ENCODE results near the gene CACNG3. TPM values are rescaled to one million over a fixed set of nuclear protein-coding genes. Genes with fewer than 3 reads are reported as not detected.

CACNG3 gene
- total RNA-seq, 4 donors from 2014 or later = not detected

DNA sequence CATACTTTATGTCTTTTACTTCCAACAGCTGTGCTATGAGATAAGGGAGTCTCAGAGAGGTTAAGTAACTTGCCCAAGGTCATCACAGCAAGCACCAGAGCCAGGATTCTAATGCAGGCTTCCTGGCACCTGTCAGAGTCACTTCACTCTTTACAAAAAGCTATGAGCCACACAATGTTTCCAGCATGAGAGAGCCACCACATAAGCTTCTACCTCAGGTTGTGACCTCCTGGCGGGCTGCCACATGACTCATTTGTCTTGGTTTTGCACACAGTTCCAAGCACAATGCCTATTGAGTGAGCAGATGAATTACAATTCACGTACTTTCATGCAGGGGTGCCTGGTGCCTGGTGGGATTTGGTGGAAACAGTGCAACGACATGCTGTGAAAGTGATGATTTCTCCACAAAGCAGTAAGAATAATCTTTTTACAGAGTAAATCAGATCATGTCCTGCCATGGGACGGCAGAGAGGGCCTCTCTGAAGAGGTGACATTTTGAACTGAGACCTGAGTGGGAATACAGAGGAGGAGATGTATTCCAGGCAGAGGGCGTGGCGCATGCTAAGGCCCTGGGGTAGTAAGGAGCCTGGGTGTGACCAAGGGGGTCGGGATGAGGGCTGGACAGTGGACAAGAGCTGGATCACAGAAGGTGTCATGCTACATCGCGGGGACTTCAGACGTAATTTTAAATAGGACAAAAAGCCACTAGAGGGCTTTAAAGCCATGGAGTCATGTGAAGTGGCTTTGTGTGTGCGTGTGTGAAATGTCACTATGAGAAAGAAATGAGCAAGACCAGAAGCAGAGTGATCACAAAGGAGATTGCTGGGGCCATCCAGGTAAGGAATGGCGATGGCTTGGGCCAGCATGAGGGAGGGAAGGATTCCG is 53.4 kb downstream of the CACNG3 start:
- TF ChIP-seq, protein P1, sequence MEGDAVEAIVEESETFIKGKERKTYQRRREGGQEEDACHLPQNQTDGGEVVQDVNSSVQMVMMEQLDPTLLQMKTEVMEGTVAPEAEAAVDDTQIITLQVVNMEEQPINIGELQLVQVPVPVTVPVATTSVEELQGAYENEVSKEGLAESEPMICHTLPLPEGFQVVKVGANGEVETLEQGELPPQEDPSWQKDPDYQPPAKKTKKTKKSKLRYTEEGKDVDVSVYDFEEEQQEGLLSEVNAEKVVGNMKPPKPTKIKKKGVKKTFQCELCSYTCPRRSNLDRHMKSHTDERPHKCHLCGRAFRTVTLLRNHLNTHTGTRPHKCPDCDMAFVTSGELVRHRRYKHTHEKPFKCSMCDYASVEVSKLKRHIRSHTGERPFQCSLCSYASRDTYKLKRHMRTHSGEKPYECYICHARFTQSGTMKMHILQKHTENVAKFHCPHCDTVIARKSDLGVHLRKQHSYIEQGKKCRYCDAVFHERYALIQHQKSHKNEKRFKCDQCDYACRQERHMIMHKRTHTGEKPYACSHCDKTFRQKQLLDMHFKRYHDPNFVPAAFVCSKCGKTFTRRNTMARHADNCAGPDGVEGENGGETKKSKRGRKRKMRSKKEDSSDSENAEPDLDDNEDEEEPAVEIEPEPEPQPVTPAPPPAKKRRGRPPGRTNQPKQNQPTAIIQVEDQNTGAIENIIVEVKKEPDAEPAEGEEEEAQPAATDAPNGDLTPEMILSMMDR (IDR thresholded peaks at IDR 0.05) = no peak
- DNase-seq (ENCODE audit: low spot score) = no peak
- no peak for ATAC-seq (ENCODE audit: low FRiP score)

DNA sequence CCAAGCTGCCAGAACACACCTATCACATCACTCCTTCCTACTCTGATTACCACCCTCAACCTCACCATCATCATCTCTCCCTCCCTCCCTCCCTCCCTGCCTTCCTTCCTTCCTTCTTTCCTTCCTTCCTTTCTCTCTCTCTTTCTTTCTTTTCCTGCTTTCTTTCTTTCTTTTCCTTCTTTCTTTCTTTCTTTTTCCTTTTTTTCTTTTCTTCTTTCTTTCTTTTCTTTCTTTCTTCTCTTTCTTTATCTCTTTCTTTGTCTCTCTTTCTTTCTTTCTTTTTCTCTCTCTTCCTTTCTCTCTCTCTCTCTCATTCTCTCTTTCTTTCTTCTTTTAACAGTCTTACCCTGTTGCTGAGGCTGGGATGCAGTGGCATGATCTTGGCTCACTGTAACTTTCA is 59.2 kb downstream of the CACNG3 start:
- DNase-seq (ENCODE audit: low spot score) (no peak), ATAC-seq (ENCODE audit: low FRiP score) (no peak)
- TF ChIP-seq, protein P1 (IDR thresholded peaks at IDR 0.05) = no peak

DNA sequence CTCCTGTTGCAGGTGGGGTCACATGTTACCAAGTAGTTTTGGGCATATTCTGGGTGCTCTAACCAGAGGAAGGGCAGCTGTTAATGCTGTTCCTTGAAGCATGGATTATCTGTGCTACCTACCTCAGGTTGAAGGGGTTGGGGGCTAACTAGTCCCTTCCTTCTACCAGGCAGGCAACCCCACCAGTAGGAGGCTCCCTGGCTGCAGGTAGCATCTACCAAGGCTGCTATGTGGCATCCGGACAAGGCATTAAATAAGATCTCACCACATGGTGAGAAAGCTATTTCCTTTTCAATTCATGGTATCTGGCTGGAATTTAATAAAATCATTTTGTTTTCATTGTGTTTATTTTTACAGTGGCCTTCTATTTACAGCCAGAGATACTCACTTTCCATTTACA is 62.5 kb downstream of the CACNG3 start:
- no peak for ATAC-seq (ENCODE audit: low FRiP score)
- no peak for DNase-seq (ENCODE audit: low spot score)
- TF ChIP-seq, protein P1 (IDR thresholded peaks at IDR 0.05) = no peak

DNA sequence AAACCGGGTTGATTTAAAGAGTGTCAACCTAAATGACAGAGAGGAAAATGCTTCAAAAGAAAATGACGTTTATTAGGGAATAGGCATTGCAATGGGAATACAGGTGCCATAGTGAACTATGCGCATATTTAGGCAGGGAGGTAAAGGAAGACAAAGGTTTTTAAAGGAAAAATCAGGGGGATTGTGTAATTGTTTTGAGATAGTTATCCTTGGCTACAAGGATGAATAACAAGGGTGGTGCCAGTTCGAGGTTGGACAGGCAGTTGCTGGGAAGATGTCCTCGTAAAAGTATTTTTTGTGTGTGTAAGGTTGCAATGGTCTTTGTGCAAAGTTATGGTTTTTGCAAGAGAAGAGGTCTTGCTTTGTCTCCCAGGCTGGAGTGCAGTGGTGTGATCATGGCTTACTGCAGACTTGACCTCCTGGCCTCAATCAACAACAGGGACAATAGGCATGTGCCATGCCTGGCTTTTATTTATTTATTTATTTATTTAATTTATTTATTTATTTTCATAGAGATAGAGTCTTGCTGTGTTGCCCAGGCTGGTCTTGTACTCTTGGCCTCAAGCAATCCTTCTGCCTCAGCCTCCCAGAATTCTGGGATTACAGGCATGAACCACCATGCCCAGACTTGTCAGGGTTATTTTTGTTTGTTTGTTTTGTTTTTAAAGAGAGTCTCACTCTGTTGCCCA is 63.1 kb downstream of the CACNG3 start:
- DNase-seq (ENCODE audit: low spot score) = no peak
- TF ChIP-seq, protein P1 (IDR thresholded peaks at IDR 0.05) = no peak
- ATAC-seq (ENCODE audit: low FRiP score) = no peak

DNA sequence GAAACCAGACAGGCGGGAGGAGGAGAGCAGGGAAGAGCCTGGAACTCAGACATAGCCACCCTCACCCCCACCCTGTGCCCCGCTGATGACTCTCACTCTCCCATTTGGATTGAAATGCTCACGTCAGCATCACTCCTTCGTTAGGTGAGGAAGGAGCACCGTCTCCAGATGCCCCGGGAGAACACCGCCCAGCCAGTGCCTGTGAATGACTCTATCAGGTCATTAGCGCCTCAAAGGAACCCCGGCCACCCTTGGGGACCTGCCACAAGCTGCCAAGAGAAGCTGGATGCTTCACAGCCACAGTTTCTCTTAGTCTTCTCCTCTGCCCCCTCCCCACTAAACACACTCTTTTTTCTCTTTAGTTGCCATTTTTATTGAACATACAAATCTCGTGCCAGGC is 66.0 kb downstream of the CACNG3 start:
- DNase-seq (ENCODE audit: low spot score) = no peak
- TF ChIP-seq, protein P1 (IDR thresholded peaks at IDR 0.05) = no peak
- ATAC-seq (ENCODE audit: low FRiP score) = no peak

DNA sequence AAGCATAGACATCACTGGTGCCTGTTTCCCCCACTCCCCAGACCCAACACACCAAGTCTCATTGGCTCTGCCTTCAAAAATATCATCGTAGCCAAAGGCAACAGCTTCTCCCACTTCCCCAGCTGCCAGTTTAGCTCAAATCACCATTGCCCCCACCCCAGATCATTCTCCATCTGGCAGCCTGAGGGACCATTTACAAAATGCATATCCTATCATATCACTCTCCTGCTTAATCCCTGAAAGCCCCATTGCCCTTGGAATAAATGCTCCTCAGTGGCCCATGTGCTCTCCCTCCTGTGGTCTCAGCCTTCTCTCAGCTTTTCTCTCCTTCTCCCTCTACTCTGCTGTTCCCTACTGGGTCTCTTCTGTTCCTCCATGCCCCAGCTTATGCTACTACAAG is 68.3 kb downstream of the CACNG3 start:
- no peak for DNase-seq (ENCODE audit: low spot score)
- TF ChIP-seq, protein P1 (IDR thresholded peaks at IDR 0.05) = no peak
- ATAC-seq (ENCODE audit: low FRiP score) = no peak

Measured in omental fat pad (tissue), 4 donors.